ENCODE data around the gene TTC9B. TPM values are rescaled to one million over a fixed set of nuclear protein-coding genes. Genes with fewer than 3 reads are reported as not detected.

The TTC9B gene
- total and polyA plus RNA-seq, 2 of the 4 experiments (the other 2 are of a cell fraction) = not detected

GRCh38 chr19:40210889-40211288 lies 7.3 kb downstream of the TTC9B start:
- H3K56ac ChIP-seq (ENCODE audit: extremely low read depth, insufficient read depth, low read length) = no peak overlapping the region
- H3K4me1 ChIP-seq (ENCODE audit: control insufficient read depth, insufficient read depth, low read length) = no peaks in the 10 kb centered on the region
- WGBS, 2 experiments (ENCODE audit: extremely low coverage in 2 of 2, insufficient read length in 1 of 2) = 89% methylated on average over 1 of the region's 5 CpGs; no CpG with 5 or more reads in 1 of the 2 experiments
- H3K14ac ChIP-seq (replicated peaks; ENCODE audit: low read depth, low read length) = no peak overlapping the region
- CTCF ChIA-PET = no interaction called here
- H3K18ac ChIP-seq (ENCODE audit: low read depth, low read length) = no peak overlapping the region
- BruUV-seq (replicated peaks) = no TSS peak
- H2BK5ac ChIP-seq (ENCODE audit: low read depth, low read length, poor library complexity, severe bottlenecking) = no peak overlapping the region
- POLR2A ChIA-PET (ENCODE audit: unreplicated experiment) = no interaction called here
- dilution Hi-C loops (cut with HindIII; ENCODE audit: low sequenced_read_pairs, unreplicated experiment) (no loop called here), intact Hi-C loops (cut with micrococcal nuclease) (no loop called here), in situ Hi-C loops (cut with MboI; ENCODE audit: low sequenced_read_pairs) (no loop called here)
- no peak overlapping the region for H2BK120ac ChIP-seq (ENCODE audit: low read depth, low read length)
- H3K27me3 ChIP-seq (ENCODE audit: control insufficient read depth, insufficient read depth, low read length) = no peaks in the 10 kb centered on the region
- TF ChIP-seq ELK1 (IDR thresholded peaks at IDR 0.05; ENCODE audit: borderline replicate concordance, low read depth, low read length) (no peak), USF2 (IDR thresholded peaks at IDR 0.05; ENCODE audit: low read depth, low read length) (no peak), CHD1 (IDR thresholded peaks at IDR 0.05; ENCODE audit: low read depth, low read length) (no peak), CTCF (conservative IDR thresholded peaks at IDR 0.05; ENCODE audit: low read depth, low read length) (no peak), FOS (IDR thresholded peaks at IDR 0.05; ENCODE audit: low read depth, low read length) (no peak)
- no peaks in the 10 kb centered on the region for H3K79me1 ChIP-seq (ENCODE audit: low read depth in 1 of 2, low read length in 2 of 2)
- no peaks in the 10 kb centered on the region for H3K9me3 ChIP-seq (ENCODE audit: control insufficient read depth, insufficient read depth, low read length)
- H4K5ac ChIP-seq (ENCODE audit: low read depth, low read length) = no peak overlapping the region
- H2AFZ ChIP-seq (replicated peaks; ENCODE audit: low read length, poor library complexity) = no peak overlapping the region
- no peak overlapping the region for H2BK15ac ChIP-seq (ENCODE audit: low read depth, low read length)
- no peak for DNase-seq
- H3K9me1 ChIP-seq (ENCODE audit: insufficient read depth, low read length) = peaks cover 4% of the 10 kb centered on the region
- no peak overlapping the region for H4K91ac ChIP-seq (ENCODE audit: insufficient read depth, low read depth, low read length)
- no peak for ATAC-seq (ENCODE audit: low read depth)
- no peak overlapping the region for H2AK5ac ChIP-seq (ENCODE audit: low read depth, low read length)
- H2BK20ac ChIP-seq (ENCODE audit: low read depth, low read length) = no peak overlapping the region
- H3K4me2 ChIP-seq (ENCODE audit: low read depth, low read length) = no peak overlapping the region
- H3K4me3 ChIP-seq (ENCODE audit: insufficient read depth, low read depth, low read length) = no peak overlapping the region
- no peak overlapping the region for H3K9ac ChIP-seq (ENCODE audit: low read depth, low read length)
- H3K23ac ChIP-seq (ENCODE audit: low read depth, low read length) = no peak overlapping the region
- H3K36me3 ChIP-seq (ENCODE audit: control insufficient read depth, insufficient read depth, low read length) = peaks cover 27% of the 10 kb centered on the region
- no peak overlapping the region for H3K27ac ChIP-seq (ENCODE audit: insufficient read depth, low read length)
- no peak overlapping the region for H2AK9ac ChIP-seq (replicated peaks; ENCODE audit: low read depth, low read length, poor library complexity)
- no peak overlapping the region for H3K4ac ChIP-seq (ENCODE audit: low read depth, low read length)
- H4K8ac ChIP-seq (ENCODE audit: low read depth in 2 of 2, low read length in 2 of 2) = no peak overlapping the region
- H4K20me1 ChIP-seq (ENCODE audit: insufficient read depth, low read length) = no peaks in the 10 kb centered on the region
